T-helper 2 cell (primary cell): ENCODE data around the gene NDUFA11.

Experiments used
- DNase-seq, 5 experiments: peaks; one replicate each; pipeline versions ENCODE4 v3.0.0 to v3.0.0-alpha.2; 2012 to 2022
- total RNA-seq, 2 donors: gene quantifications; one replicate each; lab custom pipeline; 2026; lab: John Stamatoyannopoulos, UW

NDUFA11 gene
- total RNA-seq: 11.0 to 13.4 reads per million in 2 donors

GRCh38 chr19:5903624-5904351 is at the start of gene NDUFA11:
Gene NDUFA11, minus strand, starts transcription at chr19:5903790. Its CDS starts 82 bp downstream, at chr19:5903708.
- peak; percentile 95 to 97 (median 96) for DNase-seq

DNA sequence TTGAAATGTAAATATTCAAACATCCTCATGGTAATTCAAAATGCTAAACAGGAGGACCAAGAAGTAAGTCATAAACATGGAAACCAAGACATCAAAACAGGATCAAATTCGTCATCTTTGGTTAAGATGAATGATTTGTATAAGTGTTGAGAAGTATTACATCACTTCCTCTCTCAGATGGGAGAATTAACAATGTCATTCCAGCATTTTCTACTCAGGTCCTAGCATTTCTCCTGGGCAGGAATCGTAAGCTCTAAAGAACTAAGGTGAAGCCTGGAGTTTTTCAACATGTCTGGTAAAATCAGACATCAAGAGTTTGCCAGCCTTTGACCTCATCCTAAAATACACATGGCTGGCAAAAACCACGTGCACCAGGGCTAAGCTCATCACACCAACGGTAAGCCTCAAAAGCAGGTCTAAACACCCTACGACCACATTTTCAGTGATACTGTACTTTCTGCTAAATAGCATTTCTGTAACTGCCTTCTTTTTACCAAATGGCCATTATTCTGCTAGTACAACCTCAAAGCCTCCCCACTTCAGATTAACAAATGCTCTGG is 49.5 kb upstream of the NDUFA11 start:
- DNase-seq: peak in 1 of 5 experiments; percentile 70

DNA sequence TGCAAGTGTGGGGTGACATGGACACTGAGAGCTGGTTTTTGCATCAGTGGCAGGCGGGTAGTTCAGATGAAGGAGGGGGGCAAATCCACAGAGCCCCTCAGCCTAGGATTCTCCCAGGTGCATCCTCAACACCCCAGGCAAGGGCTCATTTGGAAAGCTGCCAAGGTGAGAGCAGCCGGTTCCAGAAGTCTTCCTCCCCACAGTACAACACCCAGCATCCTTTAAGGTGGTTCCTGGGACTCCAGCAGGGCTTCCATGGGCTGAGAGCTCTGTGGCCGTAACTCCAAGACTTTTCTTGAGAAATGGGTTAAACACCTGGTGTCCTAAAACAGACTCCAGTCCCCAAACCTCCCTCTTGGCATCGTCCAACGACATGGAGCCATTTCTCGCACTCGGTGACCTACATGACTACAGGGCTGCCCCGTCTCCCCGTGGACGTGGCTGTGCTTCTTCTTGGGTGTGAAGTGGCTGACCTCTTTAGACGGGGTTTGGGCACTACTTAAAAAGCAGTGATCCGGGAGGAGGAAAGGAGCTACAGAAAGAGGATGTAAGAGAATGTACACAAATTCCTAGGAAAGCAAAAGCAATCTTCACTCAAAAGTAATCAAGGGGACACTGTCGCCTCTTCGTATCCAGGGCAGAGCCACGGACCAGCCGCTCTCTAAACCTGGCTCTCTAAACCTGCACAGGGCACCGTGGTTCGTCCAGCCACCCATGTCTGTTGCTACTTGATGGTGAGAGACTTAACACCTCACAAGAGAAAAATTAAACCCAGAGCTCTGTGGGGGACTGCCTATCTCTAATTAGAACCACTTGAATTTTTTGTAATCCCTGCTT is 48.8 kb upstream of the NDUFA11 start:
- no peak for DNase-seq

GRCh38 chr19:5951338-5951861 is 47.8 kb upstream of the NDUFA11 start:
- DNase-seq: no peak

GRCh38 chr19:5950741-5951140 is 47.2 kb upstream of the NDUFA11 start:
- DNase-seq: no peak

DNA sequence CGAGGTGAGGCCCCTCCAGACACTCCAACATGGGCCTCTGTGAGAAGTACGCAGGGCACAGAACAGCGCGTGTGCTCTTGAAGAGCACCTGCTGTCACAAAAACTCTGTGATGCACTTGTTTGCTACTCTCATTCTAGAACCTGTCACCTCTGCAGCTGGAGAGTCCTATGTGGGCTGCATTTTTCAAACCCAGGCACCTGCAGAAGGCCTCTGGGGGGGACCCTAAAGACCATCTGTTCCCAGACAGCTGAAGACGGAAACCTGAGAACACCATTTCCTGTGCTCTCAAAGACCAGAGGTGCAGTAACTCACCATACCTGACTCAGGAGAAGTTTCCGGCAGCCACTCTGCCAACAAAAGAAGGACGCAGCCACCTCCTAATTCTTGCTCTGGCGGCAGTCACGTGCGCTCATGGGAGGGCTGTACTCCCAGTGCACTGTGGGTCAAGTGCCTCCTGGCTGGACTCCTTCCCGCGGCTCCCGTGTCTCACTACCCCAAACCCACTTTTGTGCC is 46.3 kb upstream of the NDUFA11 start:
- peak in 2 of 5 experiments; percentile 15 to 40 for DNase-seq

DNA sequence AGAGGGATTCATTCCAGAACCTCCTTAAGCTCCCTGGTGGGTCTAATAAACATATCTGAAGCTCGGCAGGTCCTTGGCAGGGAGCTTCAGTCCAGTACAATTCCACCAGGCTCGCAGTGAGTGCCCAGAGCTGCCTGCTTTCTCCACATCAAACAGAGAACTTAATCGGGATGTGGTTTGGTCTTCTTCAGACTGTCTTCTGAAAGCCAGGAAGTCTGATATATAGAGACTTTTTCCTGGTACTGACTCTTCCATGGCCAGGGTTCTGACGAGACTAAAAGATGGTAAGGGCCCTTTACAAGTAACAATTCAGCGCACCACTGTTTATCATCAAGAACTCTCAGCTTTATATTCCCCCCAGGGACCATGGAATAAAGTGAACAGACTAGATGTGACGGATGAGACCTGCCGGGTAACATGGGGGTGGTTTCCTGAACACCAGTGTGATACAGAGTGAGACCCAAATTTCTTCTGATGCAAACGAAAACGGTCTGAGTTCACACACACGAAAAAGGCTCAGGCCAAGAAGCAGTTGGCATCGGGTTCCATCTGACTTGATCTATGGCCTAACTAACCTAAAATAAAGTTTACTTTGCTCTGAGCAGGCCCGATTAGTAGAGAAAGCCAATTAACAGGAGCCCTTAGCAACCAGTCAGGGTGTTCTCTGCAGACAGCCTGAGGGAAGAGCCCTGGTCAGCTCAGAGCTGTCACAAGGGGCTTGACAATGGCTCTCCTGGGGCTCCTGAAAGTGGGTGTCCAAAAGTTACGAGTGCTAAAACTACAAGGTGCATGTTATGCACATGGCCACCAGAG is 45.4 kb upstream of the NDUFA11 start:
- DNase-seq: peak in 1 of 5 experiments; percentile 17

- DNase-seq: no peak
These were observed 43.8 kb upstream of the NDUFA11 start for GRCh38 chr19:5947435-5947834.

DNA sequence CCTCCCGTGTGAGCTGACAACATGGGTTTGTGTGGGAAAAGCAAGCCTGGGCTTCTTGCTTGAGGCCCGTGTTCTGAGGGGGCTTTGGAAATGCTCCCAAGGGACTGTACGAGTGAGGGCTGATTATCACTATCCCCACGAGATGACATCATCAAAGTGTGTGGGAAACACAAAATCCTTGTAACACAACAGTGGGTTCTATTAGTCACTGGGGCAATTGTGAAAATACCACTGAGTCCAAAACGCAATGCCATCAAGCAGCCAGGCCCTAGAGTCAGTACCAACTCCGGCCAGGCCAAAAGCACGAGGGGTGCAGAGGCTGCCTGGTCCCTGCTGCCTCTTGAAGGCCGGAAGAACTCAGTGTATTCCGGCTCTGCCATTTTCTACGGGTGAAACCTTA is 40.0 kb upstream of the NDUFA11 start:
- DNase-seq: no peak

DNA sequence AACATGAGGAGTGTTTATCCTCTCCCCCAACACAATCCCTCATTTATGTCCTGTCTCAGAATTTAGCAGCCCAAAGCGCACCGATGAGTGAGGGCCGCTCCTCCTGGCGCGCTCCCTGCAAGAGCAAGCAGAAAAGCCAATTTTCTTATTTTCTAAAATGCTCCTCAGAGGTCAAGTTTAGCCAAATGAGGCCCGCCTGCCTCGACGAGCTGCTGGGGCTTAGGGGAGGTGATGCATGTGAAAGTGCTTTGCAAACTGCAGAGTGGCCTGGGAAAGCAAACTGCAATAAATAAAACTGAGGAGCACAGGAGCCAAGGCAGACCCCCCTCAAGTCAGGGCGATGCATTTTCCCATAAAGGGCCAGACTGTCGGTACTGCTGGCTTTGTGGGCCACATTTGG is 39.5 kb upstream of the NDUFA11 start:
- DNase-seq: no peak

GRCh38 chr19:5941673-5942072 is 38.1 kb upstream of the NDUFA11 start:
- DNase-seq: no peak

DNA sequence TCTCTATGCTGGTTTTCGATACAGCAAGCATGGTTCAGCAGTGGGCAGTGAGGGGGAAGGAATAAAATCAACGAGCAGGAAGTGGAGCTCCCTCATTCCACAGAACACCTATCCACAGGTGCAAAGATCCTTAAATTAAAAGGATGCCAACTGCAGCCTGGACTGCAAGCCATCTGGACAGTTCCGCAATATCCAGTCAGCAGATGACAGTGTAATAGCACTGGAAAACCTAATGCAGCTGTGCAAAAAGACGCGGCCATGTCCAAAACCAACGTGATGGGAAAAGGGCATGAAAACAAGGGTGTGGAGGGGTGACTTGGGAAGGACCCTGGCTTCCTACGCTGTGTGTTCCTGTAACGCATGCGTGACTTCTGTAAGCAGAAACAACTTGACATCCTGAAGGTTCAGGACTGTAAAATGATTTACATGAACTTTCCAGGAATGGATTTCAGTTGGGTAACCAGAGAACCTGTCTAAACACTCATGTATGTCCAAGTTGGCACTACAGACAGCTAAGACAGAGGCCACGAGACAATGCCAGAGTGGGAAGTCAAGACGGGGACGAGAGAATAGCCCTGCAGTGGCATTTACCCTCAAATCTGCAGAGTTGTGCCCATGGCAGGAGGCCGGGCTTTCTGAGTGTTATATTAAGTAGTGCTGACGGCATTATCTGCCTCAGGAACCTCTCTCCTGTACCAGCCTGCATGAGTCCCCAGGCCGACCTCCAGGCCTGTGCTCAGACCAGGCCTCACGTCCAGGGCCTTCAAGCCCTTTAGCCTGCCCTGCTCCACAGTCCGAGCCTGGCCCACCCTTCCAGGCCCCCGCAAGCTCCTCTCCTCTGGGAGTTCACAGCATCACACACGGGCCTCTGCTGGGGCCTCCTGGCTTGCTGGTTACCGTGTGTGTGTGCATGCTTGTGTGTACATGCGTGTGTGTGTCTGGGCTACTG is 36.9 kb upstream of the NDUFA11 start:
- DNase-seq: no peak

- DNase-seq: no peak
These were observed 34.0 kb upstream of the NDUFA11 start for GRCh38 chr19:5937550-5937949.

- DNase-seq: no peak
These were observed 32.7 kb upstream of the NDUFA11 start for GRCh38 chr19:5936292-5936592.

DNA sequence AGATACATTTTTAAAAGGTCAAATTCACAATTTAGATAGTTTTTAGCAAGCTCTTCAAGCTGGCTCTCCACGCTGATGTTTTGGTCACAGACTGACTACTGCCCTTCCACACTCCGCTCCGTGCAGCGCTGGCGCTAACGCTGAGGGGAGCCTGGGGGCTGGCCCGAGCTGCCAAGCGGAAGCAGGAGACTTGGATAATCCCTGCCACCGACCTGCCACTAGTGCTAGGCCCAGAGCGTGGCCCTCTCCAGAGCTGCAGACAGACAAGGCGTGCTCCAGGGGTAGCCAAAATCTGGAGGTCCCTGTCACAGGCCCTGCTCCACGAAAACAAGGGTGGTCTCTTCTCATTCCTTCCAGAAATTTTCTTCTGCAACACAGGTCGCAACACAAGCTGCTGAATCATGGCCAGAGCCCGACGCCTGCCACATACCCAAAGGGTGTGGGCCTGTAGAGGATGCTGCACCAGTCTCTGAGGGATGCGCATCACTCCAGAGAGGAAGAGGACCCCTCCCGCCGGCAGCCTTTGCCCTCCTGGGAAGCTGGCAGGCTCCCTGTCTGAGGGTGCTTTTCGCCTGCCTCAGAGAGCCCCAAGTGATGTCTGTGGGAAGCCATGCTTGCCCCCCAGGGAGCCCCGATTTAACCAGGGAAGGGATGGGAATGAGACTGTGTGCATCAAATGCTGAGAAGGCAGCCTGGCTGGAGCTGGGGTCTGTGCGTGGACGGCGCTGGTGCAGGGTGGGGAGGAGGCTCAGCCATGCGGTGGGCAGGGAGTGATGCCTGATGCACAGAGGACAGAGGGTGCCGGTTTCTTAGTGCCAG is 32.1 kb upstream of the NDUFA11 start:
- no peak for DNase-seq

DNA sequence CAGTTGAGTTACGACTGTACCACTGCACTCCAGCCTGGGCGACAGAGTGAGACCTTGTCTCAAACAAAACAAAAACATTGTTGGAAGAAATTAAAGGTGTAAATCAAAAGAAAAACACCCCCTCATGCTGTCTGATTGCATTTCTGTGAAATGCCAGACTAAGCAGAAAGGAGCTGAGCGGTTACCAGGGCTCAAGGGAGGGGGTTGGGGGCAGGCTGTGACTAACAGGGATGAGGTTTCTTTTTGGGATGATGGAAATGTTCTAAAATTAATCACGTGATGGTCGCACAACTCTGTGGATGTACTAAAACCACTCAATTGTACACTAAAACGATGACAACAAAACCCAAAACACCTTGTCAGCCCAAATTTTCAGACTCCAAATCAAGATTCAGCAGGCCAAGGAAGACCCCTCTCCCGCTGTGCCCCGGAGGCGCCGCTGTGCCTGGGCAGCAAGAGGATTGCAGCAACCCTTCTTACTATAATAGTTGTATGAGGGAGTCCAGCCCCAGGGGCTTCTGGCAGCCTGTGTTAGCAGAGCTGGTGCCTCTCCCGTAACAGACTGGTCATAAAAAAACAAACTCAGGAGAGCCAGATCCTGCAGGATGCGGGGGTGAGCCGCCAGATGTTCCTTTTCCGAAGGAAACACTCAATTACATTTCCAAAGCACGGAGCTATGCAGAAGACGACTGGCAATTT is 31.3 kb upstream of the NDUFA11 start:
- DNase-seq: no peak

GRCh38 chr19:5934069-5934401 is 30.4 kb upstream of the NDUFA11 start:
- no peak for DNase-seq

DNA sequence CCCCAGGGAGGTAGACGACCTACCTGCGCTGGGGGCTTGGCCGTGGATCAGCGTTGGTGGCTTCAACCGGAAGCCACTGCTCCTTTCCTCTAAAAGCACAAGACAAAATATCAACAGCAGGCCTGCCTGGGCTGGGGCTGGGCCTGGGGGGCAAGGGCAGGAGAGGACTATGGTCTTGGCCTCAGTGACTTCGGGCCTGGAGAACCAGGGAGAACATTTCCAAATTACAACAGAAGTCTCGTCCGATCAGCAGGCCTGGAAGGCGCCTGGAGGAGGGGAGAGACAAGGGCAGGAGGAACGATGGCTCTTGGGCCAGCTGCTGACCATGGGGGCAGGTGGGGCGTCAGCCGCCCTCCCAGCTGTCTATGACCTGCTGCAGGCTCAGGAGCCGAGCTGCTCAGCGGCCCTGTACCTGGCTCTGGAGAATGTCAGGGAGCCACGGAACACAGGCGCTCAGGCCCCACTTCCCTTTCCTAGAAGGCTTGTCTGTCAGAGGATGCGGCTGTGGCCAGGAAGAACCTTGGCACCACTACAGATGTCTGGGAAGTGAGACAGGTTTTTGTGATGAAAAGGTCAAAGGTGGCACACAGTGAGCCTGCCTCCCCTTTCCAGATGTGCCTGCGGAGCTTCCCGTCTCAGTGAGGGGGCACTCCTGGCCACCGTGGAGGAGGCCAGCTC is 29.9 kb upstream of the NDUFA11 start:
- no peak for DNase-seq

- DNase-seq: no peak
These were observed 29.1 kb upstream of the NDUFA11 start for GRCh38 chr19:5932609-5933262.
